DND-41 (cell line): ENCODE data around the gene CEP170B.

Experiments used
- CTCF ChIP-seq: IDR thresholded peaks from 2 replicates; pipeline ENCODE4 v1.5.1; 2012; ENCODE audit warnings: borderline replicate concordance, low read length, moderate library complexity, mild to moderate bottlenecking; ENCODE audit not compliant: poor library complexity, severe bottlenecking; ENCODE audit errors: extremely low read depth
- EZH2 ChIP-seq: IDR thresholded peaks from 3 replicates; pipeline ENCODE4 v1.6.1; 2012; ENCODE audit warnings: borderline replicate concordance, low read depth, mild to moderate bottlenecking, moderate library complexity, low read length, inconsistent platforms; ENCODE audit not compliant: severe bottlenecking

DNA sequence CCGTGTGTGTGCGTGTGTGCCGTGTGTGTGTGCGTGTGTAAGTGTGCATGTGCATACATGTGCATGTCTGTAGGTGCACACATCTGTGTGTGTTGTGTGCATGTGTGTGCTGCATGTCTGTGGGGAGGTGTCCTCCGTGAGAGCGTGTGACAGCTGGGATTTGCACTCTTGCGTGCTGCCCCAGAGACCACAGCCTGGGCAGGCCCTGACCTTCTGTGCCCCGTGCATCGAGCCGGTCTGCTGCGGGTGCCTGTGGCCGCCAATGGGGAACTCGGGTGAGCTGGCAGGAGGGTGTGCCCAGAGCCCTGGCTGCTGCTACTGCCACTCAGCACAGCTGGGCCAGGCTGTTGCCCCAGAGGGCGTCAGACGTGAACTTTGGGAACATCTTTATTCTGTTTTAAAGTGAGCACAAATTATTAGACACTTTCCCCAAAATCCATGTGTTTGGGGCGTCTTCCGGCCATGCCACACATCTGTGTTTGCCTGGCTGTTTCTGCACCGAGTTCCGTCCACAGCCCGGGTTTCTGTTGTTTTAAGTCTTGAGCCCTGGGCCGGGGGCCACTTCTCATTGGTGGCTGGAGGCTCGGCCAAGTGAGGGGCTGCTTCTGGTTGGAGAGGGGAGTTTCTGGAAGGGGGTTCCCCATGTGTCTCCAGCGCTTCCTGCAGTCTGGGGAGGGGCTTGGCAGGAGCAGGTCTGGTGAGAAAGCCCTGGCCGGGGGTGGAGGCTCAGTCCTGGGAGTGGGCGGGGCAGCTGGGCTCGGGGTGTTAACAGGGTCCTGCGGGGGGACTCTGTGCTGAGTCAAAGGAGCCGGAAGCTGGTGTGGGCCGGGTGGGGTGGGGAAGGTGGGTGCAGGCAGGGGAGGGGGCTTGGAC lies 7.6 kb downstream of the CEP170B start:
- TF ChIP-seq CTCF (no peak), EZH2 (no peak)
